SK-N-SH (cell line): ENCODE results near the gene TULP1.

Experiments used
- CTCF ChIP-seq: fragments of 200-600 bp; sonication (generic); IDR thresholded peaks from 2 replicates; pipeline ENCODE4 v1.6.1; 2017; ENCODE audit warnings: antibody characterized with exemption, mild to moderate bottlenecking, moderate library complexity
- EP300 ChIP-seq, 2 experiments: IDR thresholded peaks; 2 replicates each; pipeline versions ENCODE4 v1.4.0 to v1.6.1; 2012; ENCODE audit warnings: borderline replicate concordance in 1 of 2, low read depth in 1 of 2, low read length in 1 of 2
- EZH2phosphoT487 ChIP-seq: fragments of 200-600 bp; sonication (generic); IDR thresholded peaks from 2 replicates; pipeline ENCODE4 v1.6.1; 2017; ENCODE audit warnings: low read depth, mixed run types, mild to moderate bottlenecking, antibody characterized with exemption, moderate library complexity, borderline replicate concordance
- FOXM1 ChIP-seq: IDR thresholded peaks from 2 replicates; pipeline ENCODE4 v1.4.0; 2012; ENCODE audit warnings: low read depth, mild to moderate bottlenecking
- PBX3 ChIP-seq: IDR thresholded peaks from 2 replicates; pipeline ENCODE4; 2012
- POLR2AphosphoS5 ChIP-seq: IDR thresholded peaks from 2 replicates; pipeline ENCODE4 v1.6.1; 2012; ENCODE audit warnings: low read depth, low read length
- SIN3A ChIP-seq: IDR thresholded peaks from 2 replicates; pipeline ENCODE4 v1.6.1; 2012; ENCODE audit warnings: low read depth, mild to moderate bottlenecking, low read length, moderate library complexity, borderline replicate concordance
- ZBTB33 ChIP-seq: IDR thresholded peaks from 2 replicates; pipeline ENCODE4 v1.4.0; 2012; ENCODE audit warnings: low read depth, borderline replicate concordance

DNA sequence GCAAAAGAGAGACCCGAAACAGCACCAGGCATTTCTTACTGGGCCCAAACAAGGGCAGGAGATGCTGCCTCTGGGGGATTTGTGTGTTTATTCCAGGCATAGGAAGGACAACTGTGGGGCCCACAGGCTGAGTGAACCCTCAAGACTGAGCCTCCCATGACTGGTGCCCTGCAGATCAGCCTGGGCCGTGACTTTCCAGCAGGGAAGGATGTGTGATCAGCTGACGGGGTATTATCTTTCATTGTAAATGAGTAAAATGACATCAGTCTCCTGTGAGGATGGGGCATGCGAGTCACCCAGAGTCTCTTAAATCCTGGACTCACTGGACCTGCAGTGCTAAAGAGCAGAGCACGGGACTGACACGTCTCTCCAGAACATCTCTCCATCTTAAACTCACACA, 11.9 kb downstream of the TULP1 start:
- TF ChIP-seq CTCF (no peak), POLR2AphosphoS5 (no peak), ZBTB33 (no peak), EZH2phosphoT487 (no peak), FOXM1 (no peak), EP300 (IDR thresholded peaks at IDR 0.05; ENCODE audit: borderline replicate concordance in 1 of 2, low read depth in 1 of 2, low read length in 1 of 2) (no peak), SIN3A (no peak), PBX3 (no peak)
